ENCODE results near the gene NEUROD2. TPM values are rescaled to one million over a fixed set of nuclear protein-coding genes. Genes with fewer than 3 reads are reported as not detected.

NEUROD2 gene
- total and polyA plus RNA-seq, 7 donors: 0.01 TPM; not detected in 6

DNA sequence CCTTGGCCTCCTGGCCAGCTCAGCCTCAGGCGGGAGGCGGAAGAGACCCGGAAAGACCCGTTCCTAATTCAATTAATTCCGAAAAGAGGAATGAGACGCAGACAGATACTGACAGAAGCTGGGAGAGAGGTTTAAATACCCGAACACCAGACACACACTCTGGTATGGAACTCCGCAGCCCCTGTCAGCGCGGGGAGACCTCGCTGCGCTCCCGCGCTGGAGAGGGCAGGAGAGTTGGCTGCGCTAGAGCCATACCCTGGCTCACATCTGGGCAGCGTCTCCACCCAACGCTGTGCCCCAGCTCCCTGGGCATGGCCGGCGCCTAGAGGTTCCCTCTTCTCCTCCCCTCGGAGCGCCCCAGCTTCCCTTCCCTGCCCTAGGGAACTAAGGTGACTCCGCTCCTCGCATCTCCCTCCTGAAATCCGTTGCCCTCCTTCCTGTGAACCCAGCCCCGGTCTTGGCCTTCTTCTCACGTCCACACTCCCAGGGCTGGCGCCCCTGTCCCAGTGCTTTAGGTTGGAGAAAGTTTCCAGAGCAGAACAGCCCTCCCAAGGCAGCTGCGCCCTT, 8.0 kb downstream of the NEUROD2 start:
- intact Hi-C loops (cut with DNase I): no loop called here
- ATAC-seq (no peak), DNase-seq (no peak)
- no peak overlapping the region for H3K27ac ChIP-seq
- no peaks in the 10 kb centered on the region for H3K9me3 ChIP-seq
- 4 to 6% (median 4%) methylated on average over 24 to 28 of the region's 28 CpGs for WGBS, 3 donors
- peaks cover 0 to 100% (median 54%) of the 10 kb centered on the region in 3 donors for H3K27me3 ChIP-seq (ENCODE audit: insufficient read depth in 3 of 3, low read length in 2 of 3)
- H3K4me3 ChIP-seq: no peak overlapping the region
- no peaks in the 10 kb centered on the region for H3K36me3 ChIP-seq (ENCODE audit: insufficient read depth in 1 of 2, low read depth in 1 of 2)
- H3K4me1 ChIP-seq: peaks cover 14% of the 10 kb centered on the region
- TF ChIP-seq, protein P1, sequence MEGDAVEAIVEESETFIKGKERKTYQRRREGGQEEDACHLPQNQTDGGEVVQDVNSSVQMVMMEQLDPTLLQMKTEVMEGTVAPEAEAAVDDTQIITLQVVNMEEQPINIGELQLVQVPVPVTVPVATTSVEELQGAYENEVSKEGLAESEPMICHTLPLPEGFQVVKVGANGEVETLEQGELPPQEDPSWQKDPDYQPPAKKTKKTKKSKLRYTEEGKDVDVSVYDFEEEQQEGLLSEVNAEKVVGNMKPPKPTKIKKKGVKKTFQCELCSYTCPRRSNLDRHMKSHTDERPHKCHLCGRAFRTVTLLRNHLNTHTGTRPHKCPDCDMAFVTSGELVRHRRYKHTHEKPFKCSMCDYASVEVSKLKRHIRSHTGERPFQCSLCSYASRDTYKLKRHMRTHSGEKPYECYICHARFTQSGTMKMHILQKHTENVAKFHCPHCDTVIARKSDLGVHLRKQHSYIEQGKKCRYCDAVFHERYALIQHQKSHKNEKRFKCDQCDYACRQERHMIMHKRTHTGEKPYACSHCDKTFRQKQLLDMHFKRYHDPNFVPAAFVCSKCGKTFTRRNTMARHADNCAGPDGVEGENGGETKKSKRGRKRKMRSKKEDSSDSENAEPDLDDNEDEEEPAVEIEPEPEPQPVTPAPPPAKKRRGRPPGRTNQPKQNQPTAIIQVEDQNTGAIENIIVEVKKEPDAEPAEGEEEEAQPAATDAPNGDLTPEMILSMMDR (IDR thresholded peaks at IDR 0.05): no peak

DNA sequence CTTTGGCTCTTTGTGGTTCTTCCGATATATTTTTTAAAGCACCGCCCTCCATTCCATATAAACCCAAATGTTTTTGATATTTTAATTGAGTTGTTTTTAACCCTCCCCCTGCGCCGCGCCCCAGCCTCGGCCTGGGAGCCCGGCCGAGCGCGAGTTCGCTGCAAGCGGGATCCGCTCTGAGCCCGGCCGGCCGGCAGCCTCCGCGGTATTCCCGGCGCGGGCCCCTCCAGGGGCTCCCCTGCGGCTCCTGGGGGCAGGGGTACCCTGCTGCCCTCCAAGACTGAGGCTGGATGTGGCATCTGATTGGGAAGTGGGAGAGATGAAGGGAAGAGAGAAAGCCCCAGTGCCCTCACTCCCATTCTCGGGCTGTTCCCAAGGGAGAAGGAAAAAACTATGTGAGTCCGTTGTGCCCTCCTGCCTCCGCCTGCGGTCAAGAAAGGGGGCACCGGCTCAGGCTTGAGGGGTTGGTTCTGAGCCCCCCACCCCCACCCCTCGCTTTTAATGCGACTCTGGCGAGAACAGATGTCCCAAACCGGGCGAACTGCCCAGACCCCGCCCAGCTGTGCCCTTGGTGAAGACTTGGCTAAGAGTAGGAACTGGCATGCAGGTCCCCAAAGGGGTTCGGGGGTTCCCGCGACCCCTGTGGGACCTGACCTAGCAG, 8.6 kb downstream of the NEUROD2 start:
- intact Hi-C loops (cut with DNase I): no loop called here
- 1 to 2% (median 2%) methylated on average over 33 to 36 of the region's 36 CpGs for WGBS, 3 donors

DNA sequence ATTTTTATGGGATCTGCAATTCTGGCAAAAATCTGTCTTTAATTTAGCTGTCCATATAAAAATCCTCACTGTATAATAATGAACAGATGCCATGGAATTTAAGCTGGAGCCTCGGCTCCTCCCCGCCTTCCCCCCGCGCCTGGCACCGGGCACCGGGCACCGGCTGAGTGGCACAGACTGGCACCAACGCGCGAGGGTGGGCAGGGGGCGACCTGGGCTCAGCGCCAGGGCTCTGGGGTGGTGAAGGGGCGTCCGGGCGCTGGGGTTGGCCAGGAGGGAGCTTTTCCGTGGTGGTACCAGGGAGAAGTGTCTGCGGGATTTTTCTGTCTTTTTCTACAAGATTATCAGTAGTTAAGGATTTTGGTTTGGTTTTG, 9.1 kb downstream of the NEUROD2 start:
- WGBS, 3 donors: 2% methylated on average over 17 of the region's 17 CpGs
- ATAC-seq (no peak), DNase-seq (no peak)
- no peaks in the 10 kb centered on the region for H3K36me3 ChIP-seq (ENCODE audit: insufficient read depth in 1 of 2, low read depth in 1 of 2)
- no peaks in the 10 kb centered on the region for H3K9me3 ChIP-seq
- H3K4me3 ChIP-seq: peak overlapping the region; percentile 30
- TF ChIP-seq, protein P1 (IDR thresholded peaks at IDR 0.05): no peak
- peaks cover 0 to 98% (median 48%) of the 10 kb centered on the region in 3 donors for H3K27me3 ChIP-seq (ENCODE audit: insufficient read depth in 3 of 3, low read length in 2 of 3)
- peaks cover 13% of the 10 kb centered on the region for H3K4me1 ChIP-seq
- H3K27ac ChIP-seq: no peak overlapping the region
- intact Hi-C loops (cut with DNase I): no loop called here

More for the DNA sequence above, 8.6 kb downstream of the NEUROD2 start:
- H3K4me1 ChIP-seq: peaks cover 13% of the 10 kb centered on the region
- peak overlapping the region; percentile 30 for H3K4me3 ChIP-seq
- TF ChIP-seq, protein P1 (IDR thresholded peaks at IDR 0.05): no peak
- H3K27ac ChIP-seq: no peak overlapping the region
- H3K27me3 ChIP-seq (ENCODE audit: insufficient read depth in 3 of 3, low read length in 2 of 3): peaks cover 0 to 98% (median 54%) of the 10 kb centered on the region in 3 donors
- no peaks in the 10 kb centered on the region for H3K9me3 ChIP-seq
- ATAC-seq (no peak), DNase-seq (no peak)
- H3K36me3 ChIP-seq (ENCODE audit: insufficient read depth in 1 of 2, low read depth in 1 of 2): no peaks in the 10 kb centered on the region

DNA sequence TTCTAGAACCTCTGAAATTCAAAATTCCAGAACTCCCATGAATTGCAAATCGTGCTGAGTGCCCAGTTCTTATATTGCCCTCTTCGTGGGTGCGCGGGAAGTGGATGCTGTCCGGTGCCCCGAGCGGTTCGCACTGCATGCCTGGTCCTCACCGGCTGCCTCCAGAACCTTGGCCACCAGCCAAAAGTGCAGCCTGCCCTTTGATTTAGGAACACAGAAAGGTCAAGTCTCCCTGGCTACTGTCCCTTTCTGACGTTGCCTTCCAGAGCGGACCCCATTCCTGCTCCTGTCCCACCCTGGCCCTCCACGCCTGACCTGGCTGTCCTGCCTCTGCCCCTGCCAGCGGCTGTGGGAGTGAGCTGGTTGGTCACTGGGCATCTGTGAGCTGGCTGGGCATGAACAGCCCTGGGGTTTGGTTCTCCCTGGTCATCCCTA, 9.7 kb downstream of the NEUROD2 start:
- no peaks in the 10 kb centered on the region for H3K9me3 ChIP-seq
- H3K27ac ChIP-seq: no peak overlapping the region
- 8 to 10% (median 9%) methylated on average over 13 of the region's 13 CpGs for WGBS, 3 donors
- peaks cover 13% of the 10 kb centered on the region for H3K4me1 ChIP-seq
- peak in 1 of 4 donors; percentile 38 for ATAC-seq
- intact Hi-C loops (cut with DNase I): no loop called here
- H3K27me3 ChIP-seq (ENCODE audit: insufficient read depth in 3 of 3, low read length in 2 of 3): peaks cover 0 to 98% (median 45%) of the 10 kb centered on the region in 3 donors
- TF ChIP-seq, protein P1 (IDR thresholded peaks at IDR 0.05): no peak
- no peak overlapping the region for H3K4me3 ChIP-seq
- no peak for DNase-seq
- H3K36me3 ChIP-seq (ENCODE audit: insufficient read depth in 1 of 2, low read depth in 1 of 2): no peaks in the 10 kb centered on the region
